Left hindlimb (tissue), 1 donor: ENCODE measurements around the gene CFAP20DC.
A peak's percentile ranks its signal among the peaks of the same experiment; 100 is the strongest.
"Not testable (repeated sequence)": the region's sequence is repeated elsewhere in the genome, so short reads cannot be mapped to it uniquely, and the experiment has no call there.

ENCODE experiments used
- DNase-seq: peaks from one replicate; pipeline ENCODE4 v3.0.0-alpha.2; 2018

CFAP20DC gene

GRCh38 chr3:58962040-58962651, 87.7 kb downstream of the CFAP20DC start:
- no peak for DNase-seq

GRCh38 chr3:58955308-58955707, 94.5 kb downstream of the CFAP20DC start:
- no peak for DNase-seq

- no peak for DNase-seq
These were observed 96.5 kb downstream of the CFAP20DC start for GRCh38 chr3:58953288-58953687.

GRCh38 chr3:58952128-58952917, 97.5 kb downstream of the CFAP20DC start:
- DNase-seq = no peak

- no peak for DNase-seq
These were observed 101.8 kb downstream of the CFAP20DC start for GRCh38 chr3:58948018-58948417.

GRCh38 chr3:58946875-58947274, 103.0 kb downstream of the CFAP20DC start:
- no peak for DNase-seq

- no peak for DNase-seq
These were observed 111.8 kb downstream of the CFAP20DC start for GRCh38 chr3:58938057-58938456.

- no peak for DNase-seq
These were observed 125.2 kb downstream of the CFAP20DC start for GRCh38 chr3:58924578-58924977.

GRCh38 chr3:58900386-58900785, 149.4 kb downstream of the CFAP20DC start:
- no peak for DNase-seq

- no peak for DNase-seq
These were observed 149.9 kb downstream of the CFAP20DC start for GRCh38 chr3:58899953-58900298.

- peak; percentile 49 for DNase-seq
These were observed 150.5 kb downstream of the CFAP20DC start for GRCh38 chr3:58899159-58899952.

GRCh38 chr3:58898513-58898912, 151.3 kb downstream of the CFAP20DC start:
- DNase-seq = no peak

- DNase-seq = no peak
These were observed 152.2 kb downstream of the CFAP20DC start for GRCh38 chr3:58897646-58898045.

GRCh38 chr3:58895678-58896077, 154.1 kb downstream of the CFAP20DC start:
- not testable (repeated sequence) for DNase-seq

- DNase-seq = not testable (repeated sequence)
These were observed 157.3 kb downstream of the CFAP20DC start for GRCh38 chr3:58892526-58892925.

GRCh38 chr3:58888087-58888486, 161.7 kb downstream of the CFAP20DC start:
- DNase-seq = no peak

- no peak for DNase-seq
These were observed 165.4 kb downstream of the CFAP20DC start for GRCh38 chr3:58884453-58884852.

- DNase-seq = no peak
These were observed 169.6 kb downstream of the CFAP20DC start for GRCh38 chr3:58880182-58880581.

- DNase-seq = no peak
These were observed 175.0 kb downstream of the CFAP20DC start for GRCh38 chr3:58874795-58875194.

GRCh38 chr3:58874248-58874741, 175.5 kb downstream of the CFAP20DC start:
- DNase-seq = no peak

GRCh38 chr3:58868097-58868779, 181.6 kb downstream of the CFAP20DC start:
- no peak for DNase-seq

GRCh38 chr3:58867621-58868020, 182.2 kb downstream of the CFAP20DC start:
- no peak for DNase-seq

GRCh38 chr3:58866079-58866478, 183.7 kb downstream of the CFAP20DC start:
- no peak for DNase-seq
